GM12873 (cell line): ENCODE measurements around the gene PGK2.

Experiments
- CTCF ChIP-seq: IDR thresholded peaks from 2 replicates; pipeline ENCODE4 v1.5.1; 2012; ENCODE audit warnings: low read depth, mild to moderate bottlenecking, moderate library complexity, low read length, control low read depth; ENCODE audit not compliant: insufficient read depth; ENCODE audit errors: missing control alignments

The PGK2 gene

GRCh38 chr6:49736017-49736508 is 51.0 kb downstream of the PGK2 start:
- no peak for TF ChIP-seq CTCF
